HG03575 (cell line): Measurements from ENCODE around the gene CTSZ.
"Not testable (repeated sequence)": the region's sequence is repeated elsewhere in the genome, so short reads cannot be mapped to it uniquely, and the experiment has no call there.

ENCODE experiments used
- ATAC-seq: cut with Tn5 transposase; IDR thresholded peaks from one replicate; pipeline ENCODE4 v1.9.1; 2021; ENCODE audit not compliant: unreplicated experiment, insufficient number of reproducible peaks, low FRiP score; ENCODE audit errors: extremely low read depth

Gene CTSZ

DNA sequence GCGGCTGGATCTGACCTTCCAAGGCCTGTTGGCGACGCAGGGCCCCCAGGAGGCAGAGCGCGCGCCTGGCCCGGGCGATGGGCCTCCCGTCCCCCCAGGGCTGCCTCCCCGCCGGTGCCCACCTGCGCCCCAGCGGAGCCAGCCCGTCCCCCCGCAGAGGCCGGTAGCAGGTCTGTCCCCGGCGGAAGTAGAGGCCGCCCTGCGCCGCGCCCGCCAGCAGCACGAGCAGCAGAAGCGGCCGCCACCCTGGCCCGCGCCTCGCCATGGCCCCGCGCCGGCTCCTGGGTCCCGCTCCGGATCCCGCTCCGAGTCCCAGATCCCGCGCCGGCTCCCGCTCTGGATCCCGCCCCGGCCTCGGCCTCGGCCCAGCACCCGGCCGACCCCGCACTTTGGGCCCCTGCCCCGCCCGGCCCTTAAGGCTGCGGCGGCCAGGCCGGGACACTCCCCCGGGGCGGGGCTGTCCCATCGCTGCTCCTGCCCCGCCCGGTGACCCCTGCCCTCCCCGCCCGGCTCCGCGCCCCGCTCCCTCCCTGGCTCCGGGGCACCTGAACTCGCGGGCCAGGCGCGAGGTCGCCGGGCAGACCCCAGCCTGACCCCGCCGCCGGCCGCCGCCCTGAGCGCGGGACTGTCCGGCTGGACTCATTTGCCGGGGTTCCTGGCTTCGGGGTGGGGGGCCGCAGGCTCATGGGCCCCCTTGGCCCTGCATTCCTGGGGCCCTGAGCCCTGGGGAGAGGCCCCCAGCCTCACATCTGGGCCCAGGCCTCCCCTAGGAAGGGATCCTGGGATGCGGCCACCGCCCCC is at the start of gene CTSZ:
Gene CTSZ, minus strand, starts transcription at position 391 of the 801 bp plus-strand sequence. Its CDS starts 126 bp downstream, at position 265.
- no peak for ATAC-seq

DNA sequence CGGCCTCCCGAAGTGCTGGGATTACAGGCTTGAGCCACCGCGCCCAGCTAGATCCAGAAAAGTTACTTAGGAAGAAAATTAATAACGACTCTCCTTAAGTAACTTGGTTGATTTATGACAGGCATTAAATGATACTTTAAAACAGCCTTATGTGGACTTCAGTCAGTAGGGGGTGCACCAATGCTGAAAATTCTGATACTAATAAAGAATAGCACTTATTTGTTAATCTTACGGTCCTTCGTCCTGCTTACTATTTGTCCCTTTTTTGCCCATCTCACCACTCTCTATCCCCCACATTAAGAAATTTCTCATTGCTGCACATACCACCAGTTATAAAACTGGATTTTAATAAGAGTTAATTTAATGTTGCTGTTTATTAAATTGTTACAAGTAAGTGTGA is 48.2 kb upstream of the CTSZ start:
- no peak for ATAC-seq

DNA sequence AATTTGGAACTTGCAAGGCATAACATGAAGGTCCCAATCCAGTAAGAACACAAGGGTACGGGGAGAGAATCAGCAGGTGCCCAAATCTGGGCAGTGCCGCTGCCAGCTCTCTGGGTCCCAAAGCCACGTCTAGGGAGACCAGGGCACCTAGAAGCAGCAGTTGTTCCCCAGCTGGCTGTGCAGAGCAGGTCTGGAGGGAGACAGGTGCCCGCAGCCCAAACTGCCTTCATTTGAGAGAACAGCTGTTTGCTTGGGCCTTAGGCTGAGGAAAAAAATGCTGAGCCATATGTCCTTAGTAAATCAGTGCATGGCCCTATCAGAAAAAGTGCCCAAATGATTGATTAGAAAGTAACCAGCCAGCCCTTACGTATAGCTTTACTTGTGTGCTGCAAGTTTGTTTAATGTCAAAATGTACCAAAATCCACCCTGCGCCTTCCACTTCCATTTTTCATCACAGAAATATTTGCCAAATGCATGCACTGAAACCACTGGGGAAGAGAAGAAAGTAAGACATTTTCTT is 44.7 kb upstream of the CTSZ start:
- ATAC-seq = no peak

DNA sequence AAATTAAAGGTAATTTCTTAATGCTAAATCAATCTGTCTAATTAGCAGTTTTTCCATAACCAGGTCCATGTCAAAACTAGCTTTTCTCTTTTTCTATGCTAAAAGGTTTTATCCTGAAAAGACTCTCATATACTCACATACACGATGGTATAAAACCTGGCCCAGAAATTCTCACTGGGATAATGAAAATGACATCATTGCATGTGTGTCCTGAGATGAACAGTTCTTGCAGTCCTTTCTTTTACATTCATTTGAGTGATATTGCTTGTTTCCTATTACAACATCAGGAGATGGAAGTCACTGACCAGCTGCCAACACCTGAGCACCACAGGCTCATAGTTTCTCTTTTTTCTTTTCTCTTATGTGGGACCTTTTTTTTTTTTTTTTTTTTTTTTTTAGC is 43.4 kb upstream of the CTSZ start:
- no peak for ATAC-seq

DNA sequence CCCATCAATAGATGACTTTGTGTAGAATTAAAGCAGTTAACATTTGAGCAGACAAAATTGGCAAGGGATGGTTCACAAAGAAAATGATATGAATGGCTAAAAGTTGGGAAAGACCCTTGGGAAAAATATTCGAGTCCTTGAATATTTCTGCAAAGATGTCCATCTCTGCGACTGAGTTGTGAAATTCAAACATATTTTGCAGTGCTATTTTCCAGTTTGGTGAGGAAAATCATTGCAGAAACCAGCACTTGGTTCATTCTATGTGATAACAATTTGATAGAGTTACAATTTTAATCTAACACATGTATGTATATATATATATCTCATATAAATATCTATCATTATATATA is 41.6 kb upstream of the CTSZ start:
- ATAC-seq = no peak

DNA sequence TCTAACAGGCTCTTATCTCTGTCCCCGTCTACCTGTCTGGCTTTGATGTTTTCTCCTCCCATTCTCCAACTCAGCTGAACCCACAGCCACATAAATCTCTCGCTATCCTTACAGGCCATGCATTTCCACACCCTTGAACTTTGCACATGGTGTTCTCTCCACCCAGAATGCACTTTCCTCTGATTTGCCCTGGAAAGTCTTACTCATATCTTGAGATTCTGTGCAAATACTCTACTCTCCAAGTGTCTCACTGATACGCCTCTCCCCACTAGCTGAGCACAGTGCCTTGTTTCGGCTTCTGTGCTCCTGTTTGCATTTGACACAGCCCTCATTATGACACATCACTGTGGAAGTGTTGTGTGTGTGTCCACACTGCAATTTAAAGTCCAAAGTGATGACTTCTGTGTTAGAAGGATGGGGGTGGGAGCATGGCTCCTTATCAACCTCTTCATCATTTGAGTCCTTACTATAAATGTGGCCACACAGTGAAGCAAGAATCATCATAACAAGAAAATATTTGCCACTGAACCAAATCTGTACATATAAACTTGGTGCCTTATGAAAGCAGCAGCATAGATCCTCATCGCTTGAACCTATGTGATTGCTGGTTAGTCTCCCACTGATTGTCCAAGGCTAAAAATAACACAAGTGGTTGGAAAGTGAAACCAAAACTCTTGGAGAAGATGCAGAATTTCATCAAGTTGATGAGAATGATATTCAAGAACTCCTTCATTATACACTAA is 41.1 kb upstream of the CTSZ start:
- no peak for ATAC-seq

DNA sequence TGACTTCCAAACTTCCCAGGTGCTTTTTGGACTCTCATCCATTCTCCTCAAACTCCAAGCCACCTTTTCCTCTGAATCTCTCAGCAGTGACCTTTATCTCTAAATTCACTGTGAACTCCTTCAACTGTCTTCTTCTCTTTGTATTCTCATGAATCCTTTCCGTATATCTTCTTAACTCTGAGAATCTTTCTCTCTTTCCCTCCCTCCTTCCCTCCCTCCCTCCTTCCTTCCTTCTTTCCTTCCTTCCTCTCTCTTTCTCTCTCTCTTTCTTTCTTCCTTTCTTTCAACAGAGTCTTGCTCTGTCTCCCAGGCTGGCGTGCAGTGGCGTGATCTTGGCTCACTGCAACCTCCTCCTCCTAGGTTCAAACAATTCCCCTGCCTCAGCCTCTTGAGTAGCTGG is 39.8 kb upstream of the CTSZ start:
- no peak for ATAC-seq

DNA sequence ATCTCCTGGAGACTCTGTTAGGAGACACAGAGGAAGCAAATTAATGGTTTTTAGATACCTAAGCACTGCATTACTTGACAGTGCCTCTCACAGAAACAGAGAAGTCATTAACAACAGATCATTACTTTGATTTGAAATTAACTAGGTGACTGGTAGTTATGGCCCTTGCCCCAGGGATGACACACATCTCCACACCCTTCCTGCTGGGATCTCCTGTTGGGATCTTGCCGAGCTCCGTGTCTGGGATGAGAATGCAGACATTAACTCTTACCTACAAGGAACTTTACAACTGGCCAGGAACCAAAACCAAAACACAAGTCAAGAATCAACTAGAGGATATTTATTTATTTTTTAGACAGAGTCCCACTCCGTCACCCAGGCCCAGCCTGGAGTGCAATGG is 37.7 kb upstream of the CTSZ start:
- ATAC-seq = no peak

DNA sequence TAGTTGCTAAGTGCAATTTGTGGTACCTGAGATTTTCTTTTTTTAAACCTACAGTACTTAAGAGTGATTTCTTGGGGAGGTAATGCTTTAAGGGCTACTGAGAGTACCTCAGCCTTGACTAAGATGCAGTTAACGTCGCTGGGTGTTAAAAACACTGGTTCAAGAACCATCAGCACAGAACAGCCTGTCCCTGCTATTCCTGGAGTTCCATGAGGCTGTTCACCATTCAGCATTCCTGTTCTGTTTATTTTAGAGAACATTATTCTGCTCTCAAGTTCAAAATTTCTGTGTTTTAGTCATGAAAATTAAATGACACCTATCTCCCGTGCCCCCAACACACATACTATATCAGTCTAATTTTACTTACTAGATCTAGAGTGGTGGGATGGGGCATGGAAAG is 37.2 kb upstream of the CTSZ start:
- ATAC-seq = no peak

DNA sequence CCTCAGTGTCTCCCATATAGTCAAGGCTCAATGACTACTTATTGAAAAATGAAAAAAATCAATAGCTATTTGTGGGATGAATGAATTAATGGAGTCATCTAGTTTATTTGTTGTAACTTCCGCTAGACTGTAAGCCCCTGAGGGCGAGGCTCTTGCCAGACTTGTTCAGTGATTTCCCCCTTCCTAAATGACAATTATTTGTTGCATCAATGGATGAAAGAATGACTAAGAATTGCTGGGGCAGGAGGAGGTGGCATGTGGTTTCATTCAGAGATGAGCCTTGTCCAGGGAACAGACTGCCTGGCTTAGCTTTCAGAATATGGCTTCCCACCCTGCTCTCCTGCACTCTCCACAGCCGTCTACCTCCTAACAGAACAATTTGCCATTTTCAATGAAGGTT is 36.6 kb upstream of the CTSZ start:
- ATAC-seq = no peak

DNA sequence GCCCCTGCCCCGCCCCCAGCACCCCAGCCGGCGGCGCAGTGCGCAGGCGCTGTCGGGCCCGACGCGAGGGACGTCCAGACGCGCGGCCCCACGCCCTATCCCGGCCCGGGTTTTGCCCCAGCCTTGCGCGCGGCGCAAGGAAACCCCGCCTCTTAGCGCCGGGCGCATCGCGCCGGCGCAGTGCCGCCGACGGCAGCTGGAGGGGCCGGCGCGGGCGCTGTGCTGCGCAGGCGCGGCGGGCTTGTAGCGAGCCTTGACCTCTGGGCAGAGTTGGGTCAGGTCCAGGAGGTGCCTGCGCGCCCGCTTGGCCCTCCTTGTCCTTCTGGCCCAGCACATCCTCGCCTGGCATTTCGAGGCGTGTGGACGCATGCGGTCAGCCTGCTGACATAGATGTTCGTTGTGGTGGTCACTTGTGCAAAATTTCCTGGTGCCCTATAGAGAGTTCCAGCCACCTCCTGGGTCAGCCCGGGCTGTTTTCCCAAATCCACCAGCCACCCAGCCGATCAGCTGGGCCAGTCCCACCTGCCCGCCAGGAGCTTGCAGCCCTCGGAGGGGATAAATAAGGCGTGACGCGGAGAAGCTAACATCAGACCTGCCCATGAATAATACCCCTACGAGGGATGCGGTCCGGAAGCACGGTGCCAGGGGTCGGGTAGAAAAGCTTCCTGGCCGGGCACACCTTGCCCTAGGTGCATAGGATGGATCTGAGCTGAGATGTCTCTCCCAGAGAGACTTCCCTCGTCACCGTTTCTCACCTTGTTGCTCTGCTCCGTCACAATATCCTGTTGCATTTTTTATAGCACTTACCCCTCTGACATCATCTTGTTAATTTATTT is 36.0 kb upstream of the CTSZ start:
- ATAC-seq = no peak

DNA sequence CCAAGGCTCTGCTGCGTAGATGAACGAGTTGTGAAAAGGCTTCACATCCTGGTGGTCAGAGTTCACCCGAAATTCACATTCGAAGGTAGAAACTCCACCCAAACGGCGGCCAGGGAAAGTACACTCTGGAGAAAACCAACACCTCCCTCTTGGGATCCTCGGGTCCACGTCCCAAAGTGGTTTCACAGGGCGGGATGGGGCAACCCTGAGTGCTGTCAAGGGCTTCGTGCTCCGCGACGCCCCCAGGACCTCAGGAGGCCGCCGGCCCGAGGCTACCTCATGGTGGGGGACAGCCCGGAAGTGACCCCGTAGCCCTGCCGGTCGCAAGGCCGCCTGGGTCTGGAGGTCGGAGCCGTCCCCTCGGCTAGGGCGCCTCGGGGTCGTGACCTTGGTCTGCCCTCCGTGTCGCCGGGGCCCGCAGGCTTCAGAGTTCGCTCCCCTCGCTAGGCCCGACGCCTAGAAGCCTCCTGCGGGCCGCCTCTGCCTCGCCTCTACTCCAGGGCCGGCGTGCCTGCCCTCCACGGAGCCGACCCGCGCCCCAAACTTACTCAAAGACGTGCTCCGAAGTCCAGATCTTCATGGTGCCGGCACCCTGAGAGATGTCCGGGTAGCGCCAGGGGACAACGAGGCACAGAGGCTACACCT is 35.2 kb upstream of the CTSZ start, which contains the start of gene PRELID3B:
Gene PRELID3B, minus strand, starts transcription at position 636 of the 645 bp plus-strand sequence. Its CDS starts 56 bp downstream, at position 580.
- ATAC-seq = no peak

DNA sequence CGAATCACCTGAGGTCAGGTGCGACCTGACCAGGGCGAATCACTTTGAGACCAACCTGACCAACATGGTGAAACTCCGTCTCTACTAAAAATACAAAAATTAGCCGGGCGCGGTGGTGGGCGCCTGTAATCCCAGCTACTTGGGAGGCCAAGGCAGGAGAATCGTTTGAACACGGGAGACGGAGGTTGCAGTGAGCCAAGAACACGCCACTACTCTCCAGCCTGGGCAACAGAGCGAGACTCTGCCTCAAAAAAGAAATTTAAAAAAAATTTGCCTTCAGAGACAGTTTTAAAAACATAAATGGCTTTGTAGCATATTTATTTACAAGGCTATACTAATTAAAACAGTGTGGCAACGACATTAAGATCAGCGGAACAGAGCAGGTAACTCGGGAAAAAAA is 34.4 kb upstream of the CTSZ start:
- ATAC-seq = not testable (repeated sequence)

DNA sequence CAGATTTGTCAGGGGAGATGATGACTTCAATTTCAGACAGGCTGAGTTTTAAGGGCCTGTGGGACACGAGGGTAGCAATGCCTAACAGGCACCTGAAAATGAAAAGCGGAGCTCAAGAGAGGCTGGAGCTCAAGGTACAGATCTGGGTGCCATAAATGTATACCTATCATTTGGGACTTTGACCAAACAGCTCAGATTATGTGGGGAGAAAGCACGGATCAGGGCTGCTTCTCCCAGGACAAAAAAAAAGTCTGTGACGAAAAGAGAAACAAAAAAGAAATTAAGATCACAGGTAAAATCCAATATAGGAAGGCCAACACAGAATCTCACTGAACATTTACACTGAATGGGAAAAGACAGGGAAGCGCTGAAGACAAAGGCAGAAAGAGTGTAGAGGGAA is 33.6 kb upstream of the CTSZ start:
- ATAC-seq = no peak

DNA sequence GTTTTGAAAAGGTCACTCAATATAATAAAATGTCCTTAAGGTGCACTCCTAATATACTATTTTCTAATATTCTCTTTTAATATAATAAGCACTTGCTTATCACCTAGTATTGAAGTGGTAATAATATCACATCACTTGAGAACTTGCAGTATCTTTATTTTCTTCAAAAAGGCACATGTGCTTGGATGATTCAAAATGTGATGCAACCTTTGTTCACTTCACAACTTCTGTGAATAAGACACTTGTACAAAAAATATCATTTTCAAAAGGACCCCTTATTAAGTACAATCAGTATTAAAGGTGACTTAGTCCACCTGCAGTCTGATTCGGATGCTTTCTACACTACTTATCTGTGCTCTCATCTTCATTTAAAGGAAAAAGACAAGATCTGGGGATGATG is 32.2 kb upstream of the CTSZ start:
- no peak for ATAC-seq

DNA sequence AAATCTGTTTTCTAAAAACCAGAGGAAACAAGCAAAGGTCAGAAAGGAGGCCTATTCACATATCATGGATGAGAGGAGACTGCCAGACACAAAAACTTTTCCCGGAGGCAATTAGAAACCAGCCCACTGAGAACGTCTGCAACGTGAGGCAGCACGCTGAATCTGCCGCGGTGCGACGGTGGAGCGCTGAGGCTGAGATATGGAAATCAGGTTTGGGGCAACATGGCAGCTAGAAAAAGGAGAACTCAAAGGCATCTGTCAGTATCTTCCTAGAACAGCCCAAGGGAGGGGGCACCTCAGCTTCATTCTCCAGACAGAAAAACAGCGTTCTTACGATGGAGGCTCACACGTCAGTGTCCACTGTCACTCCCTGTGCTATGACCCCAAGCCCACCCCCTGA is 30.3 kb upstream of the CTSZ start:
- ATAC-seq = no peak

DNA sequence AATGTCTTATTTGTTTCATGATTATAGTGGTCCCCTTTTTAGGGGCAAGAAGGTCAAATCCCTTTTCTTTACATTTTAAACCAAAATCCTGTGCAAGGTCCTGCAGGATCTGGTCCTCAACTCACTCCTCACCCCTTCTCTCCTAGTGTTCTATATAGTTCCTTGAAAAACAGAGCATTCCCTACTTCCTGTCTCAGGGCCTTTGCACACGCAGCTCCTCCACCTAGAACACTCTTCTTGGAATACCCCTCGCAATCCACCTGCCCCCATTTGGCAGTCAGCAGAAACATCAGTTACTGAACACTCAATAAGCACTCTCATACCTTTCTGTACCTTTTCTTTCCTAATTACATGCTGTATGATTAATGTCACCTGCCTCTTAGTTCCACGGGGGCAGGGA is 28.3 kb upstream of the CTSZ start:
- ATAC-seq = no peak

DNA sequence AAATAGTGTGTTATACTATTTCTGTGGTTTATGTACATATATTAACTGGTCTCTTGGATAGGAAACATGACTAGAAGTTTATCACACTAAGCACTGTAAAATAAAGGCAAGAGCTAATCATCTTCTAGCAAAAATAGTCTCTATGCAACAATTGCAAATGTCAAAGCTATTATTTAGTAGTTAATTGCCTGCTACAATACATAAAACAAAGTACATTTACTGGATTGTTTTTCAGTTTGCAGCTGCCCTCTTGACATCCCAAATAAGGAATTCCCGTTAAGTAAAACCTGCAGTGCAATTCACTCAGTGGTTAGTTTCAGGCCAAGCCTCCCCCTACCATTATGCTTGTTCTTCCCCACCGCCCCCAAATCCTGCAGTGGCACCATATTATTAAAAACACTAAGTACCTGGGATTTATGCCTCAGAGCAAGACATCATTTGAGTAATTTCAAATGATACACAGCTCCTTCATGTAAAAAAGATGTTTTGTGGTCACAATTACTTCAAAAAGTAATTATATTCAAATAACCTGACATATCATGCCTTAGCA is 26.6 kb upstream of the CTSZ start:
- ATAC-seq = no peak

DNA sequence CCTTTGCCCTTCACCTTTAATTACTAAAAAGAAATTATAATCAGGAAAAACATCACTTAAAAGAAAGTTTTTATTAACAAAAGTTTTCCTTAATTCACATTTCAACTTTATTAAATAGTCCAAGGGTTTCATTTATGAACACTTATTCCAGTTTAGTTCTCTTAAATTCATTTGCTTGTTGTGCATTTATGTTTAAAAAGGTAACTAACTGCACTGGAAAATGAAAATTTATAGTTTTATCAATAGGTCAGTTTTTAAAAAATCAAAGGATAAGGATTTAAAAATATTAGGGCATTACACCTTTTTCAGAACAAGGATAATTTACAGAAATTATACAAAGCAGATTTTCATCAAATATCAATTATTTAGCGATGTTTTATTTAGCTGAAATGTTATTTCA is 26.0 kb upstream of the CTSZ start:
- ATAC-seq = no peak
